ENCODE results near the gene MBTPS1.
"Not testable (repeated sequence)": the region's sequence is repeated elsewhere in the genome, so short reads cannot be mapped to it uniquely, and the experiment has no call there.

- TF ChIP-seq CTCF, POLR2A (IDR thresholded peaks at IDR 0.05): not testable (repeated sequence)
Observed at GRCh38 chr16:84111949-84112348, 4.8 kb downstream of the MBTPS1 start.
